ENCODE measurements around the gene MSLN.
A peak's percentile ranks its signal among the peaks of the same experiment; 100 is the strongest.

Gene MSLN

DNA sequence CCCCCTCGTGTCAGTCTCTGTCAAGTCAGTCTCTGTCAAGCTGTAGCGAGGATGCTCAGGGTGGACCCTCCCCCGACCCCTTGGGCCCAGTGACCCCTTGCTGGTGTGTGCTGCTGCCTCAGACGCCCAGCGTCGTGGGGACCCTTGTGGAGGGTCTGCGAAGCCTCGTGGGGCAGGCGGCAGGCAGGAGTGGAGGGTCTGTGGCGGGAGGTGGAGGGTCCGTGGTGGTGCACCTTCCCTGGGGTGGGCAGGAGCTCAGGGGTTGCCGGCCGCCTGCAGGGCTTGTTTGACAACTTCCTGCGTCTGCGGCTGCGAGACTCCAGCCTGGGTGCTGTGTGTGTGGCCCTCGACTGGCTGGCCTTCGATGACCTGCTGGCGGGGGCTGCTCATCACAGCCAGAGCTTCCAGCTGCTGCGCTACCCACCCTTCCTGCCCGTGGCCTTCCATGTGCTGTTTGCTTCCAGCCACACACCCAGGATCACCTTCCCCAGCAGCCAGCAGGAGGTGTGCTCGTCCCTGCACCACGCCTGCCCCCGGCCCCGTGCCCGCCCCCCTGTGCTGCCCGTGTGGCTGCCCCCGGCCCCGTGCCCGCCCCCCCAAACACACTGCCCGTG, 34.4 kb downstream of the MSLN start:
- no peak for DNase-seq

DNA sequence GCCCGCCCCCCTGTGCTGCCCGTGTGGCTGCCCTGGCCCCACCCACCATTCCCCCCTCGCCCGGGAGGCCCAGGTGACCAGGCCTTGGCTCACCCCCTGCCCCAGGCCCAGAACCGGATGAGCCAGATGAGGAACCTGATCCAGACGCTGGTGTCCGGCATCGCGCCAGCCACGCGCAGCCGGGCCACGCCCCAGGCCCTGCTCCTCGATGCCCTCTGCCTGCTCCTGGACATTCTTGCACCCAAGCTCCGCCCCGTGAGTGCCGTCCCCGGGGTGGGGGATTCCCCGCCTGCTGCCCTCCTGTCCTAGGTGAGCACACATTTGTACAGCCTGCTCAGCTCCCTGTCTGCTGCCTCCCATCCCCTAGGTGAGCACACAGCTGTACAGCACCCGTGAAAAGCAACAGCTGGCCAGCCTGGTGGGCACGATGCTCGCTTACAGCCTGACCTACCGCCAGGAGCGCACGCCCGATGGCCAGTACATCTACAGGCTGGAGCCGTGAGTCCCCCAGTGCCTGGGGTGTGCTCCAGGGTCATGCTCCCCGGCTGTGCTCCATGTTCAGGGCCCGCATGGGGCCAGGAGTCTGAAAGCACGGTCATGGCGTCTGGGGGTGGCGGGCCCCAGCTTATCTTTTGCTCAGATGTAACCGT, 35.2 kb downstream of the MSLN start:
- DNase-seq: no peak

DNA sequence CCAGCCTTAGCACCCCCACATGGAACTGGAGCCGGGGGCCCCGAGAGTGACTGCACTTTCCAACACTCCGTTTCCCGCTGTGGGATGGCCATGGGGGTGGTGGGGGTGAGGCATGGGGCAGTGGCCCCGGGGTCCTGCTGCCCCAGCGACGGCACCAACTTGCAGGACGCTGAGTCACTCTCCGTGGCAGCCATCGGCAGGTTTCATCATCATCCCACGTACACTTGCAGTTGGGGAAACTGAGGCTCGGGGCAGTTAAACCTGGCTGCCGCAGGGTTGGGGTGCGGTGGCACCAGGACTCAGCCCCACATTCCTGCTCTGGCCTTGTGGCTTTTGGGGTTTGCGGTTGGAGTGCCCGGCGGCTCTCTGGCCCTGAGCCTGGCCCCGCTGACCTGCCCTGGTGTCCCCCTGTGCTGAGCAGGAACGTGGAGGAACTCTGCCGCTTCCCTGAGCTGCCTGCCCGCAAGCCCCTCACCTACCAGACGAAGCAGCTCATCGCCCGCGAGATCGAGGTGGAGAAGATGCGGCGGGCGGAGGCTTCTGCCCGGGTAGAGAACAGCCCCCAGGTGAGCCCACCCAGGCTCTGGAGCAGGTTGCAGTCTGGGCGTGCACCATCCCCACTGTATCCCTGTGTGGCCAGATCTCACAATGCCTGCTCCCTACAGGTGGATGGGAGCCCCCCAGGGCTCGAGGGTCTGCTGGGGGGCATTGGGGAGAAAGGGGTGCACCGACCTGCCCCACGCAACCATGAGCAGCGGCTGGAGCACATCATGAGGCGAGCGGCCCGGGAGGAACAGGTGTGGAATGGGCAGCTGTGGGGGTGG, 36.0 kb downstream of the MSLN start:
- no peak for DNase-seq

DNA sequence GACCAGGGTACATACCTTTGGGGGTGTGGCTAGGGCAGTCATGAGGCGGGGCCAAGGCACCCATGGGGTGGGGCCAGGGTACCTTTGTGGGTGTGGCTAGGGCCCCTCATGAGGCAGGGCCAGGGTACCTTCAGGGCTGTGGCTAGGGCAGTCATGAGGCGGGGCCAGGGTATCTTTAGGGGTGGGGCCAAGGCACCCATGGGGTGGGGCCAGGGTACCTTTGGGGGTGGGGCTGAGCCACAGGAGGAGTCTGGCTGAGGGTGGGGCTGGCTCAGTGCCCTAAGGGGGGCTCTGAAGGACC, 36.5 kb downstream of the MSLN start:
- DNase-seq: peak; percentile 36 to 42

DNA sequence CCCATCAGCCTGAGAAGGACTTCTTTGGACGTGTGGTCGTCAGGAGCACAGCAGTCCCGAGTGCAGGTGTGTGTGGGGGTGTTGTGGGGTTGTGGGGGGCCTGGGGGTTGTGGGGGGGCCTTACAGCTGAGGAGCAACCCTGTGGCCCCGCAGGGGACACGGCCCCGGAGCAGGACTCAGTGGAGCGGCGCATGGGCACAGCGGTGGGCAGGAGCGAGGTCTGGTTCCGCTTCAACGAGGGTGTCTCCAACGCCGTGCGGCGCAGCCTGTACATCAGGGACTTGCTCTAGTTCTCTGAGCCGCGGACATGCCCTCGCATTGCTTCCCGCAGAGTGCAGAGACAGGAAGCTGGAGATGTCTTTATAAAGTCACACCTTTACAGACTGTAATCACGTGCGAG, 37.2 kb downstream of the MSLN start:
- DNase-seq: no peak

DNA sequence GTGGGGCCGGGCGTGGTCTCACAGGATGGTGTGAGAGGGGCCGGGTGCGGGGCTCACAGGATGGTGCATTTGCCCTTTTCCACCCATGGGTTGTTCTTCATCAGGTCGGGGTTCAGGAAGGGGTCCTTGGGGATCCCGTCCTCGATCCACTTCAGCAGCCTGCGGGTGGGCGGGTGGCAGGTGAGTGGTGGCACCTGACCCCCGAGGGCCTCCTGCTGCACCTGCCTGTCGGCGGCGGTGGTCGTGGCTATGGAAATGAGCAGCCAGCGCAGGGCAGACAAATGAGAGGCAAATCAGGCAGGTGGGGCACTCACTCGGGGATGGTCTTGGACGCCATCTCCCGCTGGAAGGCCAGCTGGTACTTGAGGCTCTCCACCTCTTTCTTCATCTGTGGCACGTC, 38.1 kb downstream of the MSLN start:
- no peak for DNase-seq

DNA sequence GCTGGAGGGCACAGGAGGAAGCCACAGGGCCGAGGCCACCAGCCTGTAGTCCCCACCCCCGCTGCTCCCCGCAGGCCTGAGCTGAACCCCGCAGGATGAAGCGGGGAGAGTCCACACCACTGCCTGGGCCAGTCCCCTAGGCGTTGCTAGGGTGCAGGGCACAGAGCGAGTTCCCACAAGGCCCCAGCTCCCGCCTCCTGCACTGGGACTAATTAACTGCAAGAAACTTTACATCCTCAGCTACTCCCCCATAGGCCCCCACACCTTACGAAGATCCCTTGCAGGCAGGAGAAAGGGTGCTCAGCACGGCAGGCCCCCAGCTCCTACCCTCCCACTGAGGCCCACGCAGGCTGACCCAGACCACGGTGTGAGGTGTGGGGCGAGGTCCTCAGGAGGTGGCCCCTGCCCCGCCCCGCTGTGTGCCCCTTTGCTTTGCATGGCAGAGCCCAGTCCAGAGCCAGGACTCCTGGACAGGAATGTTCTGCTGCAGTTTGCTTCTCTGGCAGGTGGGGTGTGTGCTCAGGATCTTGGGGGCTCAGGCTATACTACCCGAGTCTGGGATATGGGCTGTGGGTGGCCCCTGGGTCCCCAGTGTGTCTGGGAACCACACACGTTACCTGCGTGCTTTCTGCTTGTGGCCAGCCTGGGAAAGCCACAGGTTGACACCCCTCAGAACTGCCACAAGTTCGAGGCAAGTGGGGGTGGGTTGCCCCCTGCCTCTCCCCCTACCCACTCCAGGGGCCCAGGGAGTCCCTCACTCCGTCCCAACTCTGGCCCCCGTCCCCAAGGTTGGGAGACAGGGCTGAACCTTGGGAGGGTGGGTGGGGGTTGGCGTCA, 38.8 kb downstream of the MSLN start:
- no peak for DNase-seq

DNA sequence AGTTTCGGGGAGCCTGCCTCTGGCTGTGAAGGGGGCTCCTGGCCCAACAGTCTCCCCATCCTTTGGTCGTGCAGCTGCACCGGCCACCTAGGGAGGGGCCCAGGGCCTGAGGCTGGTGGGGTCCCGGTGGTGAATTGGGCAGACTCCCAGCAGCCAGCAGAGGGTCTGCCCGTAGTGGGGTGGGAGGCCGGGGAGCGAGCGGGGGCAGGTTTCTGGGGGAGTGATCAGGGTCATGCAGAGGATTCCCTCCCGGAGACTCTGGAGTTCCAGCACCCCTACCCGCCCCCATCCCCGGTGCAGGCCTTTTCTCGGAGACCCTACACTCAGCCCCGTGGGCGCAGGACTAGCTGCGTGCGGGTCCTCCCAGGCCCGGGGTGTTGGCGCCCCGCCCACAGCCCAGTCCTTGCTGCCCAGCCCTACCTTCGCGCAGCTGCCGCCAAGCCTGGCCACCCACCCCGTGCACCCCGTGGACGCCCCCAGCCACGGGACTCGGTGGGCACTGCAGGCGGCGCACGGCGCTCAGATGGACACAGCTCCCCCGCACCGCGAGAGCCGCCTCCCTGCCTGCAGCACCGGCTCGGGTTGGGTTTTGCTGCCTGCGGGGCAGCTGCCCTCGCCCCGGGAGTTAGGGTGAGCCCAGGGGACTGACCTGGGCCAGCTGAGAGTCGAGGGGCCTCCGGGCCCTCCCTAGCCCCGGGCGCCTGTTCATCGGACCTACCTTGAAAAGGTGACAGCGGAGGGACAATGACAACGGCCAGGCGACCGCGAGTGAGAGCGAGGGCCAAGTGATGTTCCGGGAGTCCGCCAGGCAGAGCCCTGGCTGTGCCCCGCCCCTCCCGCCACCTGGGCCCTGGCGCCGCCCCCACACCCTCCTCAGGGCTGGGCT, 39.7 kb downstream of the MSLN start, which contains the start of gene GNG13:
TSS of gene GNG13 (minus strand) at position 787 of the 886 bp plus-strand sequence. CDS start 1,657 bp downstream, outside the sequence.
- peak in 1 of 2 experiments; percentile 13 for DNase-seq

DNA sequence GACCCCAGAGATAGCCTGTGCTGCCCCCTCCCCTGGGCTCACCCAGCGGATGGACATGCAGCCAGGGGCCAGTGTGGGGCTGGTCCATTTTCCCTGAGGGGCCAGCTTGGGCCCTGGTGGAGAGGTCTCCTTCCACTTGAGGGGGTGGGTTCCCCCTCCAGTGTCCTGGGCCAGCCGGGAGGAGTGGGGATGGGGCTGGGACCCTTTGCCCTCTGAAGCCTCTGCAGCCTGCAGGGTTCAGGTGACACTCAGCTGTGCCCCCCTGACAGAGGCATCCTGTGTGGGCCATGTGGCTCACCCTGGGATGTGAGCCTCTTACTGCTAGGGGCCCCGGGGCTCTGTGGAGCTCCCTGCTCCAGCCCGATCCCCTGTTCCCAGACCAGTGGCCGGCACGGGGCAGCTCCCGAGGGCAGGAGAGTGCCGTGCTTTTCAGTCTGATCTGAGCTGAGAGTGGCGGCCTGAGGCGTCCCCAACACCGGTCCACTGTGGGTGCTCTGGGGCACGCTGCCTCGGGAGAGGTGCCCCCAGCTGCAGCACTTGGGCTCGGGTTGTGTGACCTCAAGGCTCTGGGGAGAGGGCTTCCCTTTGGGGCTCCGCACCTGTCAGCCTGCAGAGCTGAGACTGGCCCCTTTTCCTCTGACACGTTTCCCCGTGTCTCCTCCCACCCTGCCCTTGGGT, 40.4 kb downstream of the MSLN start:
- DNase-seq: no peak

DNA sequence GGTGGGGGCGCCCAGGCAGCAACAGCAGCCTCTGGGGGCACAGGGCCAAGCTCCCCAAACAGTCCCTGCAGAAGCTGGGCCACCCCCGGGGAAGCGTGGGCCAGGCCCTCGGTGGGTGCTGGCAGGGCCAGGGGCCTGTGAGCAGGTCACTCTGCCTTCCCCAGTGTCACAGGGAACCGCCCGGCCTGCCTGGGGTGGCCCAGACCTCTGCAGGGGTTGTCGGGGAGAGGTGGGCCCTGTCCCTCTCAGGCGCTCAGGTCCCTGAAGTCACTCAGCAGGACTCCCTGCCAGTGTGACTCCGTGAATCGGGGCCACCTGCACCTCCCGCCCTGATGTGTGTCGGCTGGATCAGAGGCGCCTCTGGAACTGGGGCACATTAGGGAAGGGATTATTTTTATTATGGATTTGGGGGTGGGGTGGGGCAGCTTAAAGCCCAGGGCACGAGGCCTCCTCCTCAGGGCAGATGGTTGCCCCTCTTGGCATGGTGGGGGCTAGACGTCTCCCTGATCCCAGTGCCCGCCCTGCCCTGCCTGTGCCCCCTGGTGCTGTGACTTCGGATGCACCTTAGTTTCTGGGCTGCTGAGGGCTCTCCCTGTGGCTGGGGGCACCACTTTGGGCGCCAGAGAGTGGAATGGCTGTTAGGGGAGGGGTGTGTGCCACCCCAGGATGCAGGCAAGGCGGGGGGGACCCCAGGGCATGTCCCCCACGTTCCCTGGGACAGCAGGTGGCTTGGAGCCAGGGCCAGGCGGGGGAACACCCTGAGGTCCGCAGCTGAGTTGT, 41.2 kb downstream of the MSLN start:
- DNase-seq: no peak

DNA sequence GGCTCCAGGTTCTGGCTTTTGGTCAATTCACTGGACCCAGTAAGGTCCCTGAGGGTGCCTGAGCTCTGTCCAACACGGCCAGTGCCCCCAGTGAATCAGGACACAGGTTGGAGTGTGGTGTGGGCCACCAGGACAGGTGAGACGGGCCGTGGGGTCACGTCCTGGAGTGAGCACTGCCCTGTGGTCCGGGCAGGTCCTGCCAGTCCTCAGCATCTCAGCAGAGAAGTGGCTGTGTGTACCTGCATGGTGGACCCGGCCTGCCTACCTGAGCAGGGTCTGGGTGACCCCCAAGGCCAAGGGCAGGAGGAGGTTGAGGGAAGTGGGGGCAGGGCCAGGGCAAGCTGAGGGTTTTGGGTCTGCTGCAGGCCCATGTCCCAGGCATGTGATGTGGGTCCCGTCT, 41.9 kb downstream of the MSLN start:
- DNase-seq: no peak

DNA sequence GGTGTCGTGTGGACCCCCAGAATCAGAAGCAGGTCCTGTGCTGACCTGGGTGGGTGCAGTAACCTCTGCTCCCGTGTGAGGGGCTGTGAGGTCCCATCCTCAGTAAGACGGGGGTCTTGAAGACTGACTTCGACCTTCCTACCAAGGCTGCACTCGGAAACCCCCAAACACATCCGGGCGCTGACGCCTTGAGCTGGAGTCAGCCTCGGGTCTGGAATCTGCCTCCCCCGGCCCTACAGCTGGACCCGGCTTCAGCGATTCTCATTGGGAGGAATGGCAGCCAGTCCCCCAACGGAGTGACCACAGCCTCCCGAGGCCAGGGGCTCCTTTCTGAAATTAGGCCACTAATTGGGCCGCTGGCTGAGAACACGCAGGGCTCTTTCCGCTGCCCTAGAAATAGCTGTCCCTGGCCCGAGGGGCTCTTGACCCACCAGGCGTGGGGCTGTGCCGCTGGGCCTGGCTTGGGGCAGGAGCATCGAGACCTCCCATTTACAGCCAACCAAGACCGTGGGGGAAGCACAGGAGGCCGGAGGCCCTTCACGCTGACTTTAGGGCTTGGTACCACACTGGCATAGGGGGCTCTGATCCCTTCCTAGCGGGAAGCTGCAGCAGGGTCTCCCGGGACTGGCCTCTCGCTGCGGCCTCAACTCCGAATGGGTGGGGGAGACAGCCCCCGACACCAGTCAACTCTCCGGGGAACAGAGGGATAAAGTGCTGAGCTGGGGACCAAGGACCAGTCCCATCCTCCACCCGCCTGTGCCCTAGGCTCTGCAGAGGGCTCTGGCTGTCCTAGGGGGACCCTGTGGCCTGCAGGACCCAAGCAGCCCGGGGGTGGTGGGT, 42.6 kb downstream of the MSLN start:
- DNase-seq: no peak

DNA sequence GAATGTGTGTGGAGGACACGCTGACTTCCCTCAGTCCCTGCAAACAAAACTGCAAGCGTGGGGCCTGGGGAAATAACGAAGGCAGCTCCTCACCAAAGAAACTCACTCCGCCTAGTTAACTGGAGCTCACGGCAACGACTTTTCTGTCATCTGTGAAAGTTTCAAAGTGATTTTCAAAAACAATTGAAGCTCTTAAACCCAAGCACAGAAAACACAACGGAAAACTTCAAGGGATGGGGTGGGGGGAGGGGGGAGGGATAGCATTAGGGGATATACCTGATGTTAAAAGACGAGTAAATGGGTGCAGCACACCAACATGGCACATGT, 43.2 kb downstream of the MSLN start:
- DNase-seq: no peak

DNA sequence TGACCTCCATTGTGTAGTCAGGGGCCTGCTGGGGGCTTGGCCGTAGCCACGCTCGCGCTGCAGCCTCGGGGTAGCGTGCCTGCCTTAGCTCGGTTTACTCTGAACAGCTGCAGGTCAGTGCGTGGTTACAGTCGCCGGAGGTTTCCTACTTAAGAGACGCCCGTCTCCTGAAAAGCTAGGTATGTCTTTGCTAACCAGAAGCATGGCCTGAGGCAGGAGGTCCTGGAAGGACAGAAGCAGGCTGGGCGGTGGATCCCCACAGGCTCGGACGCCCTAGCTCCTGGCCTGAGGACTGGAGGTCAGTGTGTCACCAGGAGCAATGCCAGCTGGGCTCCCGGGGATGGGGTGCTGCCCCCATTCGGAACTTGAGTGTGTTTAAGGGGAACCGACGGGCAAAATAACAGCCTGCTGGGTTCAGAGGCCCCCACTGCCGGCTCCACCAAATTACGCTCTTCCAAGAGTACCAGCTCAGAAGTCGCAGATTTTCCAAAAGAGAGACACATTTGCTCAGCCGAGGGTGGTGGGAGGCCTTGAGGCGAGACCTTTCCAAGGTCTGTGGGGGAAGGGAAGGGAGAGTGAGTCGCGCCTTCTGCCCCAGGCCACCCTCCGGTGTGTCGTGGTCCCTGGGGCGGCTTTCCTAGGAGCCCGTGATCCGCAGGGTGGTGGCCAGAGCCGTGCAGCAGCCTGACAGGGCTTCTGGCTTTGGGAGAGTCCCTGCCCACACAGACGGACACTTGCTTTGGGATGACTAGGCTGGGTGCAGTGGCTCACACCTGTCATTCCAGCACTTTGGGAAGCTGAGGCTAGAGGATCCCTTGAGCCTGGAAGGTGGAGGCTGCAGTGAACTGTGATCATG, 43.9 kb downstream of the MSLN start:
- no peak for DNase-seq

DNA sequence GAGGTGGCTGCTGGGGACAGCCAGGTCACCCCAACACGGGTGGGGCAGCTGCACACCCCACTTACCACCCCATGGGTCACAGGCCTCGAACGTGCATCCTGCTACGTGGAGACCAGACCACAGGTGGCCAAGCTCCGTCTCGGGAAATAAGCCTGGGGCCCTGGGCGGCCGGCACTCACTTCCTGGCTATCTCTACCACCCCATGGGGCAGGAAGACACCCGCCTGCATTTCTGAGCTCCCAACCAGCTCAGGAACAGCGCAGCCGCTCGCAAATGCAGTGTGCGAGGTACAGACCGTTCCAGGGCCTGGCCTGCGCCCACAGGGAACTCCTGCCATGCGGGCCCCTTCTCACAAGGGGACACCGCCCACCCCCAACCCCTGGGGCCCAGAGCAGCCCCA, 44.9 kb downstream of the MSLN start:
- no peak for DNase-seq

DNA sequence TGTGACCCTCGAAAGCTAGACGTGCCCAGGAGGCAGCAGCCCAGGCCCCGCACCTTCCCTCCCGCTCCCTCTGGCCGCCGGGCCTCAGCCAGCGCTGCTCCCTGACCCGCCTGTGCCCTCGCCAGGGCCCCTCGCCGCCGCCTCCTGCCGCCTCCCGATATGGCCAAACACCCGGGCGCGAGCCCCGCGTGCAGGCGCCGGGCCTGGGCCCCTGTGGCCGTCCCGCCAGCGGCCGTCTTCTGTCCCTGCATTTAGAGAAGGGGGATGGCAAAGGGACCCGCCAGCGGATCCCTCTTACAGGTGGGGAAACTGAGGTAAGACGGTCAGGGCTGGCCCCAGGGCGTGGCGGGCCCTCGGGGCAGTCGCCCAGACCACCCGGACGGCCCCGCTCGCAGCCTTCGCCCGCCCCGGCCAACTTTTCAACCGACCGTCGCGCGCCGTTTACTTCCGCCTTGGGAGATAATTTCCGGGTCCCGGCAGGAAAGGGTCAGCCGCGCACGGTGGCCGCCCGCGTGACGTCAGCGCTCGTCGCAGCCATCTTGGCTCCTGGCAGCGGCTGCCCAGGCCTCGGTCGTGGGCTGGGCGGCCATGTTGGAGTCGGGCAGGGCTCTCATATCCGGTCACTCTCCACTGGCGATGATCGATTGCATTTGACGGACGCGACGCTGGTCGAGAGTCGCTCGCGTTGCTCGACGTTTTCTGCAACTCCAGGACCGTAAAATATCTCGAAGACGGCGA, 47.0 kb downstream of the MSLN start:
- peak; percentile 90 to 91 for DNase-seq

DNA sequence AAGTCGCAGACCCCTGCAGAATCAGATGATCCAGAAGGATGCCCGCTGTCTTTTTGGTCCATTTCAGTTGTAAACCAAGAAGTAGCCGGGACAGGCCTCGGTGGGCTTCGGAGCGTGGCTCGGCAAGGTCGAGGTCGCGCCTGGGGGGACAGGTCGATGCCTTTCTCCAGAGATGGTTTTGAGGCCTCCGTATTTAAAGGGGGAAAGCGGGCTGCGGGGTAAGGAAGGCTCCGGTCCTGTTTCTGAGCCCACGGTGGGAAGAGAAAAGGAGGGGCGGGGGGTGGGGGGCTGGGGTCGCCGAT, 47.5 kb downstream of the MSLN start:
- no peak for DNase-seq

DNA sequence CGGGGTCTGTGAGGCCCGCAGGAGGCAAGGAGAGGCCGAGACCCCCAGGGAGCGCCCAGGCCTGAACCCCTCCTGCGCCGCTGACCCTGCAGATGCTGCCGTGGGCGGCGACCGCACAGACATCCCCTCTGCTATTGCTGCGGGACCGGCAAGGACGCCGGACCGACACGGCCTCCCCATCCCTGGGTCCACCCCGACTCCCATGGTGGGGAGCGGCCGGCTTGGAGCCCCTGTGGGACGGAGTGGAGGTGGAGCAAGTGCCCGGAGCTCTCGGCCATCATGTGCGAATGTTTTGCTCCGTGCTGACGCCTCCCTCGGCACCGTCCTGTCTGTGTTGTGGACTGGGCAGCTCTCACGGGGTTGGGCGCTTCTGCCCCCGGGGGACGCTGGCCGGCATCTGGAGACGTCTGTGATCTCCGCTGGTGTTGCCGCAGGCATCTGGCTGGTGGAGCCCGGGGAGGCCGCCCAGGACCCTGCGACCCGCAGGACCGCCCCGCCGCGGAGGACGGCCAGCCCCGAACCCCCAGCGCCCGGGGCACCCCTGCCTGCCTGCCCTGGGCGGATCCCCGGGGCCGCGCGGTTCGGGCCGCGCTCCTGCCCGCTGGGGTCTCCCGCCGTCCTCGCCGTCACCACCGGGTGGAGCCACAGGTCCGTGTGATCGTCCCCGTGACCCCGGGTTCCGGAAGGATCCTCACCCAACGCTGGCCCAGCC, 52.8 kb downstream of the MSLN start:
- DNase-seq: peak; percentile 62 to 69
